Measurements from ENCODE around the gene DAPK1. TPM values are rescaled to one million over a fixed set of nuclear protein-coding genes. Genes with fewer than 3 reads are reported as not detected.

The DAPK1 gene
- total and polyA plus RNA-seq, 10 of the 15 experiments (the other 5 are each of a cell fraction or from before 2014, with no cell fraction given): 8.2 to 94.7 (median 51.6) TPM

DNA sequence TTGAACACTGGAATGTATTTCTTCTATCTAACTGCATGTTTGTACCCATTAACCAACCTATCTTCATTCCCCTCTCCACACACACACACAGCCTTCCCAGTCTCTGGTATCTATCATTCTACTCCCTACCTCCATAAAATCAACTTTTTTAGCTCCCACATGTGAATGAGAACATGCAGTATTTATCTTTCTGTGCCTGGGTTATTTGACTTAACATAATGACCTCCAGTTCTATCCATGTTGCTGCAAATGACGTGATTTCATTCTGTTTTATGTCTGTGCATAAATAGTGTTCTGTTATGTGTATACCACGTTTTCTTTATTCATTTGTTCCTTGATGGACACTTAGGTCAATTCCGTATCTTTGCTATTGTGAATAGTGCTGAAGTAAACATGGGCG, 189.5 kb downstream of the DAPK1 start (continued):
- no peak for TF ChIP-seq CUX1 (IDR thresholded peaks at IDR 0.05; ENCODE audit: insufficient replicate concordance, low read depth, low read length)
- TF ChIP-seq USF1 (IDR thresholded peaks at IDR 0.05; ENCODE audit: borderline replicate concordance, extremely low read length, insufficient read depth, low read depth, low read length): no peak
- no peak for TF ChIP-seq ZZZ3 (IDR thresholded peaks at IDR 0.05; ENCODE audit: control insufficient read depth, insufficient read length, low read depth)
- no peak for TF ChIP-seq SRF (IDR thresholded peaks at IDR 0.05; ENCODE audit: low read depth in 2 of 2, low read length in 2 of 2)
- no peak for TF ChIP-seq PAX8 (IDR thresholded peaks at IDR 0.05)
- no peak for TF ChIP-seq BCLAF1 (IDR thresholded peaks at IDR 0.05)
- TF ChIP-seq NFYB (IDR thresholded peaks at IDR 0.05; ENCODE audit: insufficient read depth, low read depth, low read length): no peak
- TF ChIP-seq ELK1 (IDR thresholded peaks at IDR 0.05; ENCODE audit: low read depth, low read length): no peak
- TF ChIP-seq MTA3 (IDR thresholded peaks at IDR 0.05; ENCODE audit: borderline replicate concordance, low read length): no peak
- TF ChIP-seq HCFC1 (IDR thresholded peaks at IDR 0.05; ENCODE audit: low read length): no peak
